IPS-20b (cell line): ENCODE measurements around the gene C22orf31.

Source experiments
- H3K27ac ChIP-seq: one replicate; pipeline ENCODE4 v1.5.1; 2013; ENCODE audit warnings: low read length
- H3K27me3 ChIP-seq: 2 replicates; pipeline ENCODE4 v1.6.1; 2013; ENCODE audit warnings: mild to moderate bottlenecking, low read length, inconsistent platforms; ENCODE audit not compliant: insufficient read depth
- H3K36me3 ChIP-seq: 2 replicates; pipeline ENCODE4 v1.6.1; 2013; ENCODE audit warnings: low read depth, mild to moderate bottlenecking, inconsistent platforms, low read length, moderate library complexity; ENCODE audit not compliant: insufficient read depth
- H3K4me1 ChIP-seq: 2 replicates; pipeline ENCODE4 v1.6.1; 2013; ENCODE audit warnings: mild to moderate bottlenecking, control low read depth, inconsistent platforms, low read length, moderate library complexity; ENCODE audit not compliant: insufficient read depth
- H3K4me3 ChIP-seq: 2 replicates; pipeline ENCODE4 v1.5.1; 2013; ENCODE audit warnings: mild to moderate bottlenecking, low read length, inconsistent platforms
- H3K9ac ChIP-seq: 2 replicates; pipeline ENCODE4 v1.6.1; 2013; ENCODE audit warnings: low read depth, mild to moderate bottlenecking, inconsistent platforms, low read length, moderate library complexity
- H3K9me3 ChIP-seq: 2 replicates; pipeline ENCODE4 v1.6.1; 2013; ENCODE audit warnings: mild to moderate bottlenecking, low read depth, low read length, inconsistent platforms; ENCODE audit not compliant: insufficient read depth

Gene C22orf31

GRCh38 chr22:29070490-29070889, 8.9 kb upstream of the C22orf31 start:
- H3K27me3 ChIP-seq: peaks cover 62% of the 10 kb centered on the region
- no peaks in the 10 kb centered on the region for H3K9me3 ChIP-seq
- no peak overlapping the region for H3K9ac ChIP-seq
- H3K4me3 ChIP-seq: no peak overlapping the region
- peaks cover 7% of the 10 kb centered on the region; the same call in 1 of the 2 replicates for H3K4me1 ChIP-seq
- H3K27ac ChIP-seq: no peak overlapping the region
- H3K36me3 ChIP-seq: no peaks in the 10 kb centered on the region

- Histone ChIP-seq H3K4me1 (peaks cover 7% of the 10 kb centered on the region; the same call in 1 of the 2 replicates), H3K27ac (no peak overlapping the region), H3K27me3 (peaks cover 52% of the 10 kb centered on the region), H3K4me3 (no peak overlapping the region), H3K36me3 (no peaks in the 10 kb centered on the region), H3K9me3 (no peaks in the 10 kb centered on the region), H3K9ac (no peak overlapping the region)
Observed at GRCh38 chr22:29069463-29069862, 7.8 kb upstream of the C22orf31 start.

- H3K4me1 ChIP-seq: peaks cover 3% of the 10 kb centered on the region; the same call in 1 of the 2 replicates
- H3K27me3 ChIP-seq: peaks cover 17% of the 10 kb centered on the region
- no peak overlapping the region for H3K4me3 ChIP-seq
- no peak overlapping the region for H3K27ac ChIP-seq
- H3K9ac ChIP-seq: no peak overlapping the region
- no peaks in the 10 kb centered on the region for H3K36me3 ChIP-seq
- no peaks in the 10 kb centered on the region for H3K9me3 ChIP-seq
Observed at GRCh38 chr22:29065468-29066190, 4.0 kb upstream of the C22orf31 start.

GRCh38 chr22:29062286-29062821, 723 bp upstream of the C22orf31 start:
- Histone ChIP-seq H3K9me3 (no peaks in the 10 kb centered on the region), H3K36me3 (no peaks in the 10 kb centered on the region), H3K27me3 (no peaks in the 10 kb centered on the region), H3K9ac (no peak overlapping the region), H3K27ac (no peak overlapping the region), H3K4me1 (peaks cover 3% of the 10 kb centered on the region; the same call in 1 of the 2 replicates), H3K4me3 (no peak overlapping the region)

GRCh38 chr22:29060931-29061330, 700 bp downstream of the C22orf31 start:
- no peaks in the 10 kb centered on the region for H3K36me3 ChIP-seq
- no peak overlapping the region for H3K9ac ChIP-seq
- H3K4me1 ChIP-seq: peaks cover 3% of the 10 kb centered on the region; the same call in 1 of the 2 replicates
- no peak overlapping the region for H3K27ac ChIP-seq
- no peaks in the 10 kb centered on the region for H3K27me3 ChIP-seq
- H3K4me3 ChIP-seq: no peak overlapping the region
- no peaks in the 10 kb centered on the region for H3K9me3 ChIP-seq

- H3K27me3 ChIP-seq: no peaks in the 10 kb centered on the region
- H3K4me3 ChIP-seq: no peak overlapping the region
- no peaks in the 10 kb centered on the region for H3K36me3 ChIP-seq
- peaks cover 8% of the 10 kb centered on the region; the same call in 1 of the 2 replicates for H3K4me1 ChIP-seq
- H3K9me3 ChIP-seq: no peaks in the 10 kb centered on the region
- no peak overlapping the region for H3K9ac ChIP-seq
- H3K27ac ChIP-seq: no peak overlapping the region
Observed at GRCh38 chr22:29060251-29060869, 1.3 kb downstream of the C22orf31 start.

- H3K9ac ChIP-seq: no peak overlapping the region
- no peak overlapping the region for H3K27ac ChIP-seq
Observed at GRCh38 chr22:29056472-29056871, 5.2 kb downstream of the C22orf31 start.

GRCh38 chr22:29055192-29055830, 6.3 kb downstream of the C22orf31 start:
- H3K27ac ChIP-seq: no peak overlapping the region
- H3K9me3 ChIP-seq: no peaks in the 10 kb centered on the region
- peak overlapping the region; percentile 1; the same call in 1 of the 2 replicates for H3K9ac ChIP-seq
- H3K4me3 ChIP-seq: peak overlapping the region; percentile 44; the same call in 1 of the 2 replicates
- peaks cover 10% of the 10 kb centered on the region for H3K36me3 ChIP-seq
- H3K4me1 ChIP-seq: peaks cover 24% of the 10 kb centered on the region; the same call in 1 of the 2 replicates
- no peaks in the 10 kb centered on the region for H3K27me3 ChIP-seq

More at GRCh38 chr22:29056472-29056871, 5.2 kb downstream of the C22orf31 start:
- Histone ChIP-seq H3K4me1 (peaks cover 24% of the 10 kb centered on the region; the same call in 1 of the 2 replicates), H3K36me3 (no peaks in the 10 kb centered on the region), H3K4me3 (no peak overlapping the region), H3K9me3 (no peaks in the 10 kb centered on the region), H3K27me3 (no peaks in the 10 kb centered on the region)

- H3K27me3 ChIP-seq: no peaks in the 10 kb centered on the region
- peaks cover 24% of the 10 kb centered on the region; the same call in 1 of the 2 replicates for H3K4me1 ChIP-seq
- peaks cover 20% of the 10 kb centered on the region for H3K36me3 ChIP-seq
- no peaks in the 10 kb centered on the region for H3K9me3 ChIP-seq
- H3K27ac ChIP-seq: no peak overlapping the region
- H3K4me3 ChIP-seq: no peak overlapping the region
- no peak overlapping the region for H3K9ac ChIP-seq
Observed at GRCh38 chr22:29054251-29054767, 7.3 kb downstream of the C22orf31 start.

- Histone ChIP-seq H3K27ac (no peak overlapping the region), H3K27me3 (no peaks in the 10 kb centered on the region), H3K9ac (0 out of 2 replicates have a peak overlapping the region, but pooled peaks have one; percentile 30), H3K9me3 (no peaks in the 10 kb centered on the region), H3K36me3 (peaks cover 32% of the 10 kb centered on the region), H3K4me1 (peaks cover 24% of the 10 kb centered on the region; the same call in 1 of the 2 replicates), H3K4me3 (no peak overlapping the region)
Observed at GRCh38 chr22:29053048-29053702, 8.5 kb downstream of the C22orf31 start.

GRCh38 chr22:29050457-29050856, 11.2 kb downstream of the C22orf31 start:
- Histone ChIP-seq H3K4me3 (no peak overlapping the region), H3K4me1 (peaks cover 20% of the 10 kb centered on the region; the same call in 1 of the 2 replicates), H3K9ac (no peak overlapping the region), H3K9me3 (no peaks in the 10 kb centered on the region), H3K27me3 (no peaks in the 10 kb centered on the region), H3K36me3 (peaks cover 59% of the 10 kb centered on the region), H3K27ac (no peak overlapping the region)
